GM19025 (cell line): ENCODE results near the gene MCCC2.
"Not testable (repeated sequence)": the region's sequence is repeated elsewhere in the genome, so short reads cannot be mapped to it uniquely, and the experiment has no call there.

Experiments used
- ATAC-seq: cut with Tn5 transposase; IDR thresholded peaks from one replicate; pipeline ENCODE4 v1.9.1; 2021; ENCODE audit warnings: mild to moderate bottlenecking, low read depth, moderate library complexity; ENCODE audit not compliant: unreplicated experiment

The MCCC2 gene

GRCh38 chr5:71652803-71653543 lies 65.8 kb downstream of the MCCC2 start:
- ATAC-seq = no peak

GRCh38 chr5:71658916-71659662 lies 71.9 kb downstream of the MCCC2 start:
- ATAC-seq = no peak

- ATAC-seq = no peak
These were observed 75.2 kb downstream of the MCCC2 start for GRCh38 chr5:71662381-71662780.

DNA sequence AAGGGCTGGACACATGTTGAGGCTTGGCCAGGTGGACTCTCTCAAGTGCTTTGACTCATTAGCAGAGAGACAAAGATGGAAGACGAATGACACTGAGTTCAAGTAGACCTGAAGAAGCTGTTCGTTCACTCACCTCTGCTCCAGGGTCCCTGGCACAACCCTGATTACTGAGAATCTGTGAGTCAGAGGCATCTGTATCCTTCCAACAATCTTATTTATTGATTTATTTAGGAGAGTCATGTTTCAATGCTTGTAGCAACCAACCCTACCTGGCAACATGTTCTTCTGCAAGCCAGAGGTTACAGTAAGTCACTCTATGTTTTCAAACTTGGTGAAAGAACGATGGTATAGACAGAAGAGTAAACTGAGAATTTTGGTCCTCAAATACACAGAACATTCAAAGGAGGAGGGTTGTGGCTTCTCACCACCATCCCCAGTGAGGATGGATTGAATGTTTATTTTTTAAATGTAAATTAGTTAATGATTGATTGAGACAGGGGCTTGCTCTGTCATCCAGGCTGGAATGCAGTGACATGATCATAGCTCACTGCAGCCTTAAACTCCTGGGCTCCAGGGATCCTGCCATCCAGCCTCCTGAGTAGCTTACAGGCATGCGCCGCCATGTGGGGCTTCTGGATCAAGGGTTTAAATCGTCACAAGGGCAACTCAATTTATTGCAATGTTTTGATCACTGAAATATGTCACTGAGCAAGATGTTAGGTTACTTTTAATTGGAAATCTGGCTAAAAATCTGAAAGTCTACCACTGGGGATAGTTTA lies 76.2 kb downstream of the MCCC2 start:
- ATAC-seq = no peak

DNA sequence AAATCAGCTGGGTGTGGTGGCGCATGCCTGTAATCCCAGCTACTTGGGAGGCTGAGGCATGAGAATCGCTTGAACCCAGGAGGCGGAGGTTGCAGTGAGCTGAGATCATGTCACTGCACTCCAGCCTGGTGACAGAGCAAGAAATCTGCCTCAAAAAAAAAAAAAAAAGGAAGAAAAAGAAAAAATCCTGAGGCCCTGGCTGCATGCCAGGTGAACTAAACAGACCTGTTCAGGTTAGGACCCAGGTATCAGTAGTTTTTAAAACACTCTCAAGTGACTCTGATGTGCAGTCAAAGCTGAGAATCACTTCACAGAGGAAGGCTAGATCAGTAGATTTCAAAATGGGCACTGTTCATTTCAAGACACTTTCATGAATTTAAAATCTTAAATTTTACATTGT lies 77.5 kb downstream of the MCCC2 start:
- ATAC-seq = not testable (repeated sequence)

GRCh38 chr5:71666321-71666720 lies 79.2 kb downstream of the MCCC2 start:
- ATAC-seq = no peak

GRCh38 chr5:71677977-71678376 lies 90.8 kb downstream of the MCCC2 start:
- no peak for ATAC-seq

- ATAC-seq = no peak
These were observed 92.6 kb downstream of the MCCC2 start for GRCh38 chr5:71679714-71680113.

DNA sequence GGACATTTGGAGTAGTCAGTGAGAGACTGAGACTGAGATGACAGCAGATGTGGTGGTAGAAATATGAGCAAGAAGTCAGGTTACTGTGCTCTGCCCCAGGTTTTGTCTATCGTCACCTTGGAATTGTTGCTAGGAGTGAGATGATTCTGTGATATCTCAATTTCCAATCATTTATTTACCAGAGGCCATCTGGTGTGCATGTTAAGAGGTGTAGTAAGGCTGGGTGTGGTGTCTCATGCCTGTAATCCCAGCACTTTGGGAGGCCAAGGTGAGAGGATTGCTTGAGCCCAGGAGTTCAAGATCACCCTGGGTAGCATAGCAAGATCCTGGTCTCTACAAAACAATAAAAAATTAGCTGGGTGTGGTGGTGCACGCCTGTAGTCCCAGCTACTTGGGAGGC lies 93.4 kb downstream of the MCCC2 start:
- ATAC-seq = no peak

- no peak for ATAC-seq
These were observed 94.2 kb downstream of the MCCC2 start for GRCh38 chr5:71681296-71681695.

GRCh38 chr5:71684309-71684708 lies 97.2 kb downstream of the MCCC2 start:
- no peak for ATAC-seq

DNA sequence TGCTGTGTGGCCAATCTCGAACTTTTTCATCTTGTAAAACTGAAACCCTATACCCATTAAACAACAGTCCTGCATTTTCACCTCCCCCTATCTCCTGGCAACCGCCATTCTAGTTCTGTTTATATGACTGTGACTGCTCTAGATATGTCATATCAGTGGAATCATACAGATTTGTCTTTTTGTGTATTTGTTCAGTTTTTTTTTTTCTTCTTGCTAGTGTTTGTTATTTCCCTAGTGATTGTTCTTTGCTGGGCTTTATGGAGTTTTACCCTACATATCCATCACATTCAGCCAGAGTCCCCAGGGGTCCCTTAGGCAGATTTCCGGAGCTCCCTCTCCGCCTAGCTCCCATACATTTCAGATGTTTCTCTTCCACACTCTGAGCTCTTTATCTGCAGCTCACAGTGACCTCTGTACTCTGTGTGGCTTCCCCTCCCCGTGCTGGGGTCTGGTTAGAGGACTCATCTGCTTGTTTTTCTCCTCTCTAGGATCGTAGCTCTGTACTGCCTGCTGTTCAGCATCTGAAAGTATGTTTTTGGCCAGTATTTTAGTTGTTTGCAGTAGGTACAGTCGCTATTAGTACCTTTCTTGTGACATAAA lies 106.8 kb downstream of the MCCC2 start:
- ATAC-seq = no peak

DNA sequence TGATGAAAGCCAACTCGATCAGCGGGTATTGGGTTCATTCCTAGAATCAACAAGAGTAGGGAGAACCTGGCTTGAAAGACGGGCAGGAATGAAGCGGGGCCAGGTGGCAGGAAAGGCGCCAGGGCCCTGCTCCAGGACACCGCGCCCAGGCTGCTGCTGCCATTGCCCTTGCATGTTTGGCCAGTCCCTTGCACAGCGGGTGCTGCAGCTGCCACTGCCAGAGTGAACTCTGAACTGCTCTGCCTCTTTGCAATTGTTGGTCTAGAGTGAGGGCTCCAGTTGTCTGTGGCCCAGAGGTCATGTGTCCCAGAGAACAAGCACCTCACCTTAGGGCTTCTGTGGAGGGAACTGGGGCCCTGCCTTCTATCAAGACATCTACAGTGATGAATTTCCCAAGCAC lies 107.9 kb downstream of the MCCC2 start:
- no peak for ATAC-seq

DNA sequence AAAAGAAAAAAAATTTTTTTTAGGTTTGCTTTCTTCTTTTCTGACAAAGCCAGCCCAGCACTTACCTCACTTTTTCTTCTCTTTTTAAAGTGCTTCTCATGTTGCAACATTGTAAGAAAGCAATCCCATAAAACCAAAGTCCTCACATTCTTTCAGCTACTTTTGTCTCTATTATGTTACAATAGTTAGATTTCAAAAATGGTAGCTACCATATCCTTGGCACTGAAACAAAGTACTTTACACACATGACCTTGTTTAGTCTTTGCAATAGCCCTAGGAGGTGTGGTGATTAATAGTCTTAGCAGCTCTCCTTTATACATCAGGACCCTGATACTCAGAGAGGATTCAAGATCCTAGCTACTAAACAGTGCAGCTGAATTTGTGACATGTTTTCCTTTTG lies 108.5 kb downstream of the MCCC2 start:
- no peak for ATAC-seq

GRCh38 chr5:71697967-71698366 lies 110.8 kb downstream of the MCCC2 start:
- no peak for ATAC-seq

- ATAC-seq = no peak
These were observed 112.1 kb downstream of the MCCC2 start for GRCh38 chr5:71699233-71699632.

- no peak for ATAC-seq
These were observed 112.6 kb downstream of the MCCC2 start for GRCh38 chr5:71699751-71700150.

- ATAC-seq = no peak
These were observed 113.7 kb downstream of the MCCC2 start for GRCh38 chr5:71700803-71701202.

GRCh38 chr5:71701407-71701806 lies 114.3 kb downstream of the MCCC2 start:
- ATAC-seq = no peak

- ATAC-seq = no peak
These were observed 116.8 kb downstream of the MCCC2 start for GRCh38 chr5:71703941-71704340.

DNA sequence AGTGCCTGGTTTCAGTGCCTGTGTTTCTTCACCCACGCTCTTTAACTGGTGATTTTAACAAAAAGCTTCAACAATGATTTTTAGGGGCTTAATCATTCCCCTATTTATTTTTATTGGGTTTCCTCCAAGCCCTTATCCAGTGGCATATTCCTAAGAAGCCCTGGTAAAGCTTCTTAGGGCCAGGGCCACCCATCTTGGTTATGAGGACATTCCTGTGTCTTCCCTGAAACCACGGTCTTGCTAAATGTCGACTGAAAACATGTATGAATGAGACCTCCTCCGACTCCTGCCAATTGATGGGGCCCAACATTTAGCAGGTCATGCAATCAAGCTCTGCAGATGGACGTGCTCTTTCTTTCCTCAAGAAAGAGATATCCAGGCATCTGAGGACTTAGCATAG lies 118.3 kb downstream of the MCCC2 start:
- no peak for ATAC-seq
